ENCODE measurements around the gene ZC3H14.
"Not testable (repeated sequence)": the region's sequence is repeated elsewhere in the genome, so short reads cannot be mapped to it uniquely, and the experiment has no call there.

ZC3H14 gene, protein sequence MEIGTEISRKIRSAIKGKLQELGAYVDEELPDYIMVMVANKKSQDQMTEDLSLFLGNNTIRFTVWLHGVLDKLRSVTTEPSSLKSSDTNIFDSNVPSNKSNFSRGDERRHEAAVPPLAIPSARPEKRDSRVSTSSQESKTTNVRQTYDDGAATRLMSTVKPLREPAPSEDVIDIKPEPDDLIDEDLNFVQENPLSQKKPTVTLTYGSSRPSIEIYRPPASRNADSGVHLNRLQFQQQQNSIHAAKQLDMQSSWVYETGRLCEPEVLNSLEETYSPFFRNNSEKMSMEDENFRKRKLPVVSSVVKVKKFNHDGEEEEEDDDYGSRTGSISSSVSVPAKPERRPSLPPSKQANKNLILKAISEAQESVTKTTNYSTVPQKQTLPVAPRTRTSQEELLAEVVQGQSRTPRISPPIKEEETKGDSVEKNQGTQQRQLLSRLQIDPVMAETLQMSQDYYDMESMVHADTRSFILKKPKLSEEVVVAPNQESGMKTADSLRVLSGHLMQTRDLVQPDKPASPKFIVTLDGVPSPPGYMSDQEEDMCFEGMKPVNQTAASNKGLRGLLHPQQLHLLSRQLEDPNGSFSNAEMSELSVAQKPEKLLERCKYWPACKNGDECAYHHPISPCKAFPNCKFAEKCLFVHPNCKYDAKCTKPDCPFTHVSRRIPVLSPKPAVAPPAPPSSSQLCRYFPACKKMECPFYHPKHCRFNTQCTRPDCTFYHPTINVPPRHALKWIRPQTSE

DNA sequence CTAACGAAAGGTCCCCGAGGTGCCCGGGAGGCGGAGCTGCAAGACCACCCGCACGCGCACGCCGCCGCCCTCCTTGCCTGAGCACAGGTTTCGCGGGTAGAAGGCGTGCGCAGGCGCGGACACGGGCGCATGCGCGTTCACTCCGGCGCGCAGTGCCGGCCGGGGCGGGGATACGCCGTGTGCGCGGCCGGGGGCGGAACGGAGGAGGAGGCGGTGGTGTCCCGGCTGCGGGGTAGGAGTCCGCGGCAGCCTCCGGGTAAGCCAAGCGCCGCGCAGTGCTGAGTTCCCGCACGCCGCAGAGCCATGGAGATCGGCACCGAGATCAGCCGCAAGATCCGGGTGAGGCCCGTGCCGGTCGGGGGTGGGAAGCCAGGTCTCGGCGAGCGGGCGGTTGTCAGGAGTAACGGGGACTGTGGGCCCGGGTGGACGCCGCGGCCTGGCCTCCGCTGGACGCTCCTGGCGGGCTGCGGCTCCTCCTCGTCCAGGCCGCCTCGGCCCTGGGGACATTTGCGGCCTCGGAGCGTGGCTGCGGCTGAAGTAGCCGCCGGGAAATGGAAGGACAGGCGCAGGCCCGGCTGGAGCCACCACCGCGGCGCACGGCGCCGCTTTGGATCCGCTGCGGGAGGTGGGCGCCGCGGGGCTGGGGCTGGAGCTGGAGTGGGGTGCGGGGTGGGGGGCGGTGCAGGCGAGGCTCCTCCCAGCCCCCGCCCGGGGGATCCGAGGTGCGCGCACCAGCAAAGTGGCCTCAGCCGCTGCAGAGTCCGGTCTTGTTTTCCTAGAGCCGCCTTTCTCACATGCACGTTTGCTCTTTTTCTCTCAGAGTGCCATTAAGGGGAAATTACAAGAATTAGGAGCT, at the start of gene ZC3H14:
ZC3H14 (plus strand) TSS at position 207 of the 856 bp plus-strand sequence; CDS start at position 304, 97 bp downstream.
- peak; percentile 67 for DNase-seq (ENCODE audit: low read depth)

DNA sequence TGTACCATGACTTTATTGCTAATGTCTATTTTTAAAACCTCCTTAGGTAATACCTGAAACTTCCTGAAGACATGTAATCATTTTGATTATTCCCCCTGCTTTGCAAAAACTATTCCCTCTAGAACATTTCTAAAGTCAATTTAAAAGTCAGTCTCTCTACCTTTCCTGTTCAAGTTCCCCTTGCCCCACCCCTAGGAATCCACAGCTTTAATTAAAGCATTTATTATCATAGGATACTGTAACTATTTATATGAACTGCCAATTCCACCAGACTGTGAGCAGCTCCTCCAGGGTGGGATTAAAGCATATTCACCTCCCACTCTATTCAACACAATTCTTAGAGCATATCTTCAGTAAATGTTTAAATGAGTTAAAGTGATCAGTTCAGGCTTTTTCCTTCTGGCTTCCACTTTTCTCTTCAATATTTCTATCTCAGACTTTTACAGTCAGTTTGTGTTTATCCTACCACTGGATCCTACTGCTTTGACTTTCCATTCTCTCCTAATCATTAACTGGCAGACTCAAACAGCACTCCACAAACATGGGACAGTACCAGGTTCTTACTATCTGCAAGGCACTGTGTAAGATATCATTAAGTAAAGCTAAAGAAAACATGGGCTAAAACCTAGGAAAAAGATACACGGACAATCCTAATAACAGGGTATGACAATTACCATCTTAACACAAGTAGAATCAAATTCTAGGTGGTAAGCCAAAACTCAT, 47.2 kb upstream of the ZC3H14 start:
- DNase-seq (ENCODE audit: low read depth), result no peak

DNA sequence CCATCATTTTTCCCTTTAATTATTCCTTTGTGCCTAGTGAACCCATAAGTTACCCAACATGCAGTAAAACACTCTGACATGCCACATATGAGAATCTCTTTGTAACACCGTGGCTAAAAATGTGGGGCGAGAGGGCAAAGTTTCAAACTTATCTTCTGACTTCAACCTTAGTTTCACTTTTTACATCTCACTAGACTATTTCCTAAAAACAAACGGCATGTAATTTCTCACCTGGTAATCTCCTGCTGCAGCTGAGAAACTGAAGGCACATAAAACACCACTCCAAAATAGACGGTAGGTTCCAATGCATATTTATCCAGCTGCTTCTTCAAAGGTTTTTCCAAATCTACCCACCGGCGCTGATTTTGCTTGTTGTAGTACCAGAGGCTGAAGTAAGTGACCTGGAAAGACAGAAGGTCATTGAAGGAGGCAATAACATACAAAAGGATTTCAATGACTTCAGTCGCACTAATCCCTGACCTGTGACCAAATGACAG, 45.9 kb upstream of the ZC3H14 start:
- no peak for DNase-seq (ENCODE audit: low read depth)

DNA sequence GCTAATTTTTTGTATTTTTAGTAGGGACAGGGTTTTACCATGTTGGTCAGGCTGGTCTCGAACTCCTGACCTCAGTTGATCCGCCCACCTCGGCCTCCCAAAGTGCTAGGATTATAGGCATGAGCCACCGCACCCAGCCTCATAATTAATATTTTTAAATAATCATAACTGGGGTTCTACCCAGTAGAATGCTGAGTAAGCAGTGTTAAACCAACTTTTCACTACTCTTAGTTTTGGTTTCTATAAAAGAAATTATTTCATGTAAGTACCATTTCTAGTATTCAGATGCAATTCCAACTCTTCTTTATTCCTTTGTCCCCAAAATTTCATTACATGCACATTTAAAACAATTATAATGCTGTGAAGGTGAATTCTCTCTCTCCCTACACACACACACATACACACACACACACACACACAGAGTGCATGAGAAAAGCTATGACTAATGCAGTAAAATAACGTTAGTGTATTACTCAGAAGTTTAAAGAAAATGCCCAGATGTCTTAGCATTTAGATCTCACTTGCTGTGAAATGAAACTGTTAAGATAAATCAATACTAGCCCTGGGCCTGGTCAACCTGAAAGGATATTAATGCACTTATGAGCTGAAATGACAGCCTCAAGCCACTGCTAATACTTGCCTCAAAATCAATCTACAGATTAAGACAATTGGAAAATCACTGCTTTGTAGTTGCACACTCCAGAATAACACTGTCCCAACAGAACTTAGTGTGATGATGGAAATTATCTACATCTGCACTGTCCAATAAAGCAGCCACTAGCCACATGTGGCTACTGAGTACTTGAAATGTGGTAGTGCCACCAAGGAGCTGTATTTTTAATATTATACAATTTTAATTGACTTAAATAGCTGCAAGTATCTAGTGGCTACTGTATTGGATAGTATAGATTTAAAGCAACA, 44.0 kb upstream of the ZC3H14 start:
- DNase-seq (ENCODE audit: low read depth), result peak; percentile 47

DNA sequence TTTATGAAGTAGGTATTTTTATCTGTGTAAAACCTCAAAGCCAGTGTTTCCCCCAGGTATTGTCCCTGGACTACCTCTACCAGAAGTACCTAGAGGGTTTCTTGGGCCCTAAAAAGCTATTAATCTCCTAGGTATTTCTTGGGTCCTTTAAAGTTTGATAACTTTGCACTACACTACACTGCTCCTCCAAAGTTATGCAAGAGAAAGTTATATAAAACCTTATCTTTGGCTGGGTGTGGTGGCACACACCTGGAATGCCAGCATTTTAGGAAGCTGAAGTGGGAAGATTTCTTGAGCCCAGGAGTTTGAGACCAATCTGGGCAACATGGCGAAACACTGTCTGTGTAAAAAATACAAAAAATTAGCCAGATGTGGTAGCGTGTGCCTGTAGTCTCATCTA, 42.9 kb upstream of the ZC3H14 start:
- DNase-seq (ENCODE audit: low read depth), result no peak

DNA sequence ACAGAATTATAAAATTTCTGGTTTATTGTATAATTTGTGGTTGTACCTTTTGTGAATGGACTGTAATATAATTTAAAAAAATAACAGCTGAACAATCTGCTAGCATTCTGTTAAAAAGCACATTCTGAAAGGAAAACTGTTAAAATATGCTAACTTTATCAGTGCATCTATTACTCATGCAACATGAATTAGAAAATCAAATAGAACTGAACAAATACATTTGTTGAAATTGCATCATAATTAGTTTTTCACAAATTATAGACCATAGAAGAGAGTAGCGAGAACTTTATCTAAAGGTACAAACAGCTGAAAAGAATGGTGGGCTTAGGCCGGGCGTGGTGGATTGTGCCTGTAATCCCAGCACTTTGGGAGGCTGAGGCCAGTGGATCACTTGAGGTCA, 41.0 kb upstream of the ZC3H14 start:
- peak; percentile 3 for DNase-seq (ENCODE audit: low read depth)

DNA sequence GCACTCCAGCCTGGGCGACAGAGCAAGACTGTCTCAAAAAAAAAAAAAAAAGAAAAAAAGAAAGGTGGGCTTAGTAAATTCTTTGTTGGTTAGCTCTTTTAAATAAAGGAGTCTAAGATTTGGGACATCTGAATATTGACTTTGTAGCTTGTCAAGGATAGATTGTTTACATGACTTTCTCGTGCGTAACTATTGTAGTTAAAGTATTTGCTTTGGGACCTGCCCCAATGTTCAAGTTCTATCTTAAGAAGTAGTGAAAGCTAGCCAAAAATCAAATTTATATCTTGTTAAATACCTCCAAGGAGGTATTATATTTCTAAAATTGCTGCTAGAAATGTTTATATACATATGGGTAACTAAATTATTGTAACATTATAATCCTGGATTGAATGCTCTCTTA, 40.4 kb upstream of the ZC3H14 start:
- no peak for DNase-seq (ENCODE audit: low read depth)

DNA sequence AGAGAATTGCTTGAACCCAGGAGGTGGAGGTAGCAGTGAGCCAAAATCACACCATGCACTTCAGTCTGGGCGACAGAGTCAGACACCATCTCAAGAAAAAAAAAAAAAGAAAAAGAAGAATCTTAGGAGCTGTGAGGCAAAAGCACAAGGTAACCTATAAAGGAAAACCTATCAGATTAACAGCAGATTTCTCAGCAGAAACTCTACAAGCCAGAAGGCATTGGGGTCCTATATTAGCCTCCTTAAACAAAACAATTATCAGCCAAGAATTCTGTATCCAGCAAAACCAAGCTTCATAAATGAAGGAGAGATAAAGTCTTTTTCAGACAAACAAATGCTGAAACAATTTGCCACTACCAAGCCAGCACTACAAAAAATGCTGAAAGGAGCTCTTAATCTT, 32.9 kb upstream of the ZC3H14 start:
- DNase-seq (ENCODE audit: low read depth), result not testable (repeated sequence)

DNA sequence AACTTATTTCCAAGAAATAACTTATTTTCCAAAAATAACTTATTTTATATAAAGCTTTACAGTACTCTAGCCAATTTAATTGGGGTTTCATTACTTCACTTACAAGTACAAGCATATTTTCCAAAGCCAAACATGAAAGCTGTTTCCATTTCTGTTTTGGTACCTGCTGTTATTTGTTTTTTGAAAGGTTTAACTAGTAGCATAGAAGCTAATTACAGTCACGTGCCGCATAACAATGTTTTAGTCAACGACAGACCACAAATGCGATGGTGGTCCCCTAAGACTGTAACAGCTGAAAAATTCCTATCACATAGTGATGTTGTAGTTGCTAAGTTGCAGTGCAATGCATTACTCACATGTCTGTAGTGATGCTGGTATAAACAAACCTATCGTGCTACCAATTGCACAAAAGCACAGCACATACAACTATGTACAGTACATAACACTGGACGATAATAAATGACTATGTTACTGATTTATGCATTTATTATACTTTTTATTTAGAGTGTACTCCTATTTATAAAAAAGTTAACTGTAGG, 29.7 kb upstream of the ZC3H14 start:
- DNase-seq (ENCODE audit: low read depth), result no peak

DNA sequence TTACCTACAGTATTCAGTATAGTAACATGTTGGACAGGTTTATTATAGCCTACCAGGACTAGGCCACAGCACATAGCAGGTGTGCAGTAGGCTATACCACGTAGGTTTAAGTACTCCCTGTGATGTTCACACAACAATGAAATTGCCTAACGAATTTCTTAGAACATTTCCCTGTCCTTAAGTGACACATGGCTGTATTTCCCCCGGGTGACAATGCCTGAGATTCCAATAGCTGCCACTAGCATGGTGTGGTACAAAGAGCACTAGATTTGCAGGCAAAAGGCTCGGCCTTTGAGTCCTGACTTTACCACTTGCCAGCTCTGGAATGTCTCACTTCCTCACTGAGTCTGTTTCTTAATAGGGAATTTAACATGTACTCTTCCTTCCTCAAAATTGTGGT, 27.7 kb upstream of the ZC3H14 start:
- no peak for DNase-seq (ENCODE audit: low read depth)

DNA sequence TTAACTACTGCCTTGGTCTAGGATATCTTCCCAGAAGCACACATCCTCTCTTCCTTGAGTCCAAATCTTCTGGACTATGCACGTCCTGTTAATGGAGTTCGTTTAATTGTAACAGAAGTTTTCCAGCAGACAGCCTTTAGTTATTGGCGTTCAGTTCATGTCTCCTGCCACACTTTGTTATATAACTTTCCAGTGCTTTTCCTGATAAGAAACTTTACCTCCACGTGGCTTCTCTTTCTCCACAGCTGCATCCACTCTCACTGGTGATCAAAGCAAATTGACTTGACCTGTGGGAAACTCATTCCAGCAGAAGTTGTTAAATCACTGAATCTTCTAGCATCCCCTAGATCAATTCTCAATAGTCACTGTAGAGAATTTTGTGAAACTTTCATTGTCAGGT, 27.0 kb upstream of the ZC3H14 start:
- no peak for DNase-seq (ENCODE audit: low read depth)

DNA sequence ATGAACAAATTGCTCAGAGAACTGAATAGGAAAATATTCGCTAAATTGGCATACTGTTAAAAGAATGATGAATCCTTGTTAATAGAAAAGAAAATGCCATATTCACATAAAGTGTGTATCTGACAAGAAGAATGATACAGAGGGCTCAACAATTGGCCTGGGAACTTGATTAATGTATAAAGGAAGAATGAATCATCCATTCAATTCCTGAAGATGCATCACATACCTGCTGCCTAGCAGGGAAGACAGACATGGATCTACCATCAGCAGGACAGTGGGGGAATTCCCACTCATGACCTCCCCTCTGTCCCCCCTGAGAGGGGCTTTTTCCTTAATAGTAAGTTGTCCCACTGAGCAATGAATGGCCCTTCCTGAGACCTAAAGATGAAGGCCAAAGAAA, 21.5 kb upstream of the ZC3H14 start:
- no peak for DNase-seq (ENCODE audit: low read depth)

DNA sequence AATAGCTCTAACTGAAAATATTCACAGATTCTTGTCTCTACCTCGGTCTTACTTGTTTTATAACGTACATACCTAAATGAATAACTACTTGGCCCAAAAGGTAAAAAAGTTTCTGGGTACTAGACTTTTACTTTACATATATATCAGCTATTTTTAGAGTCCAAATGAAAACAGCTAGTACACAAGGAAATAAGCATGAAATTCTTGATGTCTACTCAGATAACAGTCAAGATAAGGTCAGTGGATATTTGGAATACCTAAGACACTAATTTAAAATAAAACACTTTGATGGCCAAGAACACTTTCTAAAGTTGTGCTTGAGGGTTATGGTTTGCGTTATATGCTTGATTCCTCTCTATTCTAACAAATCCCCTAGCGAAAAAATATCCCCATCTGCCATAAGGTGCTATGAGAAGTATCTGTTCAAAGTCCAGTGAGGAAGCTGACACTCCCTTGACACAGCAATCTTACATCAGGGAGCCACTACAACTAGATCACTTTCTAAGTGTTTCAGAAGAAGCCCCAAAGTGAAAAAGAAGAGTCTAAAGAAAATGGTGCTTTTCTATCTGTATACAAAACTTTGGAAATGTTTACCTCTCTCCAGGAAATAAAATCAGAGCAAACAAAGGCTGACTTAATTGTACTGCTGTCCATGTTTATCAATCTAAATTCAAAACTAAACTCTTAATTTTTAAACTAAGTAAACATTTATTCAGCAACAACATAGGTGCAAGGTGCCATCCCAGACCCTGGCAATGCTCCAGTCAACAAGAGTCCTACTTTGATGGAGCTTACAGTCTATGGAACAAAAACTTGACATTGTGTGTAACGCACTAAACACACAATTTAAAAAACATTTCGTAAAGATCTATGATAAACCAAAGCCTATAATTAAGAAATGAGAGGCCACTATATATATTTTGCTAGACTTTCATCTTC, 19.7 kb upstream of the ZC3H14 start:
- no peak for DNase-seq (ENCODE audit: low read depth)

DNA sequence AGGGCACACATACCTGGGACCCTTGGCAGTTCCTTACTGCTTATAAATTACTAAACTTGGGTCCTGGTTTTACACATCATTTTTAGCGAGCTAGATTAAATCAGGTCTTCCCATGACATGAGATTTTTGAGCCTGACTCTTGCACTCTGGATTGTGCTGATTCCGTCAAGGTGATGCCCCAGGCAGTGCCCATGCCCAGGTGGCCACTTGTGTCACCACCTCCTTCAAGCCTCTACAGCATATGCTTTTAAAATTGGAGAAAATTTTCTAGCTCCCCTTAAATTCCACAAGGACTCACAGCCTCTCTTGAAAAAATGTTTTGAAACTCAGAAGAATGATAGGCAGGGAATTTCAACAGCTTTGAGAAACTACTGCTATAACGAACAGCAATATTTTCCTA, 17.6 kb upstream of the ZC3H14 start:
- DNase-seq (ENCODE audit: low read depth), result no peak

DNA sequence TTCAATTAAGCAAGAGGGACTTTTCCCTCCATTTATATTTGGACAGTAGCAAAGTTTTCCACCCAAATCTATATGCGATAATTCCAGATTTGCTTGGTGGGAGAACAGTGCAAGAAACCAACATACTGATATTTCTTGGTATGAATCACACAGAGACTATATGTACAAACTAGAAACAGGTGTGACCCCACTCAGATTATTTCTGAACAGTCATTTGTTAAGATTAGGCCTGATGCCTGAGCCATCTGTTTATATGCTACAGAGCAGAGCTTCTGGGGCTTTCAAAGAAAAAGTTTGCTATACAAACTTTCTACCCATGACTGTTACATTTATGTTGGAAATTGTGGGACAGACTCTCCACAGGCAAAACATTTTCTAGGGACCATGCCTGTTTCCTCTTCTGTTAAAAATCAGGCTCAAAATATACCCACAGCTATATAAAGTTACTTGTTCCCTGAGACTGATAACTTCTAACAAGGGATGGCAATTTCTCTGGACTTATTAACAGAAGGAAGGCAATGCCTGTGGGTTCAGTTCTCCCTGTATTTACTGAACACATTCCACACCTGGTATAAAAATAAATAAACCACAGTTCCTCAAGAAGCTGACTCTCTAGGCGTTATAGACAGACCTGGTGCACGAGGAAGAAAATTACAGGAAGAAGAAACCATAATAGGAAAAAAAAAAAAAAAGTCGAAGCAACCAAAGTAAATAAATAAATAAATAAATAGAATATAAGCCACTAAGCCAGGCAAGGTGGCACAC, 16.0 kb upstream of the ZC3H14 start:
- no peak for DNase-seq (ENCODE audit: low read depth)

DNA sequence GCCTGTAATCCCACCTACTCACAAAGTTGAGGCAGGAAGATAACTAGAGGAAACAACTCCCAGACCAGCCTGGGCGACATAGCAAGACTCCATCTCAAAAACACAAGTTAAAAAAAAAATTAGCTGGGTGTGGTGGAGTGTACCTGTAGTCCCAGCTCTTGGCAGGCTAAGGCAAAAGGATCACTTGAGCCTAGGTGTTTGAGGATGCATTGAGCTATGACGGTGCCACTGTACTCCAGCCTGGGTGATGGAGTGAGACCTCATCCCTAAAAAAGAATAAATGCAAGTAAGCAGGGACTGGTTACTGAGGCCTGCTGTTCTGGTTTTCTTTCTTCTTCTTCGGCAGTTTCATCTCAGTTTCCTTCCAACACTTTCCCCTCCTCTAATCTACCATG, 15.5 kb upstream of the ZC3H14 start:
- DNase-seq (ENCODE audit: low read depth), result no peak

DNA sequence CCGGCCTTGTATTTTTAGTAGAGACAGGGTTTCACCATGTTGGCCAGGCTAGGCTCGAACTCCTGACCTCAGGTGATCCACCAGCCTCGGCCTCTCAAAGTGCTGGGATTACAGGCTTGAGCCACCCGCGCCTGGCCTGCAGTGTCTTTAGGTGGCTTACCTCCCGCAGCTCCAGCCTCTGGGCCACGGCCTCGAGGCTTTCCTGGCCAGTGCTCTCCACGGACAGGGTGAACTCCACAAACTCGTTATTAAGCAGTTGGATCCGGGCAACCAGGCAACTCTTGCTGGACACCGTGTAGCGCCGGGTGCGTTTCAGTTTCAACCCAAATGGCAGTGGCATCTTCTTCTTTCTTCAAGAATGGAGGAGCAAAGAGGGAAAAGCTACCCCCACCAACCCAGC, 12.8 kb upstream of the ZC3H14 start:
- DNase-seq (ENCODE audit: low read depth), result no peak

DNA sequence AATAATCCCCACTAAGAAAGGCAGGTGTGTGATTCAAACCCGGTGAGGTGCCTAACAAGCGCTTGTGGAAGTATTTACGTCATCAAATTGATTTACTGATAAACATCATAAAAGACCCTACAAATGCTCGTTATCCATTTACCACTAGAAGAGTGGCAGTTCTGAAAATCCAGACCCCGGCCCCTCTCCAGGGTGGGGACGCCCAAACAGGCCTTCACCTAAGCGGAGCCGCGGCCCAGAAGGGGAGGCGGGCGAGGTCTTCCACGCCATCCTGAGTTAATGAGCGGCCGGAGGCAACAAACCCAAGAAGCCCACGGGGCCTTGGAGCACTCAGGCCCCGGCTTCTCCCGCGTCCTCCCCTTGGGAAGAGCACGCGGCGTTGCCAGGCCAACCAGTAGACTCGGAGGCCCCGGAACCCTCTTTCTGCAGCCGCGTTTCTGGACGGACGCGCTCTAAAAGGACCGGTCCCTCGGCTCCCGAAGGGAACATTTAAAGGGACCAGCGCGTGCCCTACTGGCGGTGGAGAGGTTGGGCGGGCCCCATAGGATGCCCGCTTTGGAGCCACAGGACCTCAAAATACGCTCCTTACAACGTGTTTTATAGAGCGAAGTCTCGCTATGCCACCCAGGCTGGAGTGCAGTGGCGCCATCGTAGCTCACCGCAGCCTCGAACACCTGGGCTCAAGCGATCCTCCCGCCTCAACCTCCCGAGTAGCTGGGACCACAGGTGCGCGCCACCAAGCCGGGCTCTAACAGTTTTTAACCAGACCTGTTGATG, 11.6 kb upstream of the ZC3H14 start:
- DNase-seq (ENCODE audit: low read depth), result peak; percentile 71
